HG02759 (cell line): ENCODE results near the gene IGLL1.
"Not testable (repeated sequence)": the region's sequence is repeated elsewhere in the genome, so short reads cannot be mapped to it uniquely, and the experiment has no call there.

Source experiments
- ATAC-seq: cut with Tn5 transposase; IDR thresholded peaks from one replicate; pipeline ENCODE4 v1.9.1; 2021; ENCODE audit warnings: mild to moderate bottlenecking, moderate library complexity; ENCODE audit not compliant: unreplicated experiment

Gene IGLL1

DNA sequence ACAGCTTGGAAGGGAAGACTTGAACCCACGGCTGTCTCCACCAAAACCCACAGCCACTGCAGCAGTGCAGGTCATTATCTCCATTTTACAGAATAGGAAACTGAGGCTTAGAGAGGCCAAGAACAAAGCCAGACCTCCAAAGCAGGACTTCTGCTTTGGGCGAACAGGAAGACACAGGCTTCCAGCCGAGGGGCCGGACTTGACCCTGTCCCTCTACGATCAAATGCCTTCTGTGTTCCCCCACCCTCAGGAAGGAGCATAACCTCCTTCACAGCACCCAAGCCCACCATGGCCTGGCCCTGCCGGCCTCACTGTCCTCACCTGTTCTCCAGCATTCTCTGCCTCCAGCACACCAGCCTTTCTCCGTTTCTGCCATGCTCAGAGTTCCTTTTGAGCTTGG lies 15.8 kb downstream of the IGLL1 start:
- no peak for ATAC-seq

GRCh38 chr22:23563111-23563510 lies 17.0 kb downstream of the IGLL1 start:
- no peak for ATAC-seq

- no peak for ATAC-seq
These were observed 17.9 kb downstream of the IGLL1 start for GRCh38 chr22:23562186-23562585.

DNA sequence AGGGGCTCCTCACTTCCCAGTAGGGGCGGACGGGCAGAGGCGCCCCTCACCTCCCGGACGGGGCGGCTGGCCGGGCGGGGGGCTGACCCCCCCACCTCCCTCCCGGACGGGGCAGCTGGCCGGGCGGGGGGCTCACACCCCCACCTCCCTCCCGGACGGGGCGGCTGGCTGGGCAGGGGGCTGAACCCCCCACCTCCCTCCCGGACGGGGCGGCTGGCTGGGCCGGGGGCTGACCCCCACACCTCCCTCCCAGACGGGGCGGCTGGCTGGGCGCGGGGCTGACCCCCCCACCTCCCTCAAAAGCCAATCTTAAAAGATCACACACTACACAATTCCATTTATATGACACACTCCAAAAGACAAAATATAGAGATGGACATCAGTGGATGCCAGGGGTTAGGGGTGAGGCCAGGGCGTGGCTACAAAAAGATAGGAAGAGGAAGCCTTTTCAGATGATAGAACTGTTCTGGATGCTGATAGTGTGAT lies 19.0 kb downstream of the IGLL1 start:
- not testable (repeated sequence) for ATAC-seq

DNA sequence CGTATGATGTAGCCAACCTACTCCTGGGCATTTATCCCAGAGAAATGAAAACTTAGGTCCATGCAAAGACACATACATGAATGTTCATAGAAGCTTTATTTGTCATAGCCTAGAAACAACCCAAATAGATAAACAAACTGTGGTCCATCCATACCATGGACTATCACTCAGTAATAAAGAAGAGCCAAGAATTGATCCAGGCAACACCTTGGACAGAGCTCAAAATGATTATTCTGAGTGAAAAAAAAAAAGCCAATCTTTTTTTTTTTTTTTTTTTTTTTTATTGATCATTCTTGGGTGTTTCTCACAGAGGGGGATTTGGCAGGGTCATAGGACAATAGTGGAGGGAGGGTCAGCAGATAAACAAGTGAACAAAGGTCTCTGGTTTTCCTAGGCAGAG lies 19.9 kb downstream of the IGLL1 start:
- not testable (repeated sequence) for ATAC-seq

DNA sequence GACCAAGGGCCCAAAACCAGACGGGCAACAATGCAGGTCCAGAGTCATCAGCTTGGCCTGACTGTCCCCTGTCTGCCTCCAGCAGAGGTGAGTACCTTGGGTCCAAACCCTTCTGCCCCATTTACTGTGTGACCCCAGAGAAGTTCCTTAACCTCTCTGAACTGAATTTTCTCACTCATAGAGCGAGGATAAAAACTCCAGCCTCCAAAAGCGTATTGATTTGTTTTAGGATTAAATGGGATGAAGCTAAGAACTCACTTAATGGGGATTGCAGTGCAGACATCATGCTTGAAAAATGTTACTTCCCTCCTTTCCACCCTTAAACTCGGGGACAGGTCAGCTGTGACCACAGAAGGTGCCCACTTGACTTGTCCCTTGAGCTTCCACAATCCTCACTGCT lies 22.6 kb downstream of the IGLL1 start:
- ATAC-seq: no peak

DNA sequence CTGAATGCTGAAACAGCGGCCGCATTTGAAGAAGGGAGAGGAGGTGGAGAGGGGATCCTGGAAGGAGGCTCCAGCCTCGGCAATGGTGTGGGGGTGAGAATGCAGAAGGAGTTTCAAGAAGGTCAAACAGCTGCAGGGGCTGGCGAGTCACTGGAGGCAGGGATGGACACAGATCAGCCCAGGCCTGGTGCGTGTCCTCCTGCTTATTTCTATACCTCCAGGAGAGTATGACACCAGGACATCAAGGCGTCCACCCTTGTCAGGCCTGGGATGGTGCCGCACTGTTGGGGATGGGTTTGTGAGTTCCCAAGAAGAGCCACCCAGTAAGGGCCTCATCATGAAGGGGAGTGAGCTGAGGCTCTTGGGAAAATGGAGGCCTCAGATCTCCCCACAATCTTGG lies 23.1 kb downstream of the IGLL1 start:
- ATAC-seq: no peak

GRCh38 chr22:23556026-23556620 lies 24.0 kb downstream of the IGLL1 start:
- no peak for ATAC-seq

DNA sequence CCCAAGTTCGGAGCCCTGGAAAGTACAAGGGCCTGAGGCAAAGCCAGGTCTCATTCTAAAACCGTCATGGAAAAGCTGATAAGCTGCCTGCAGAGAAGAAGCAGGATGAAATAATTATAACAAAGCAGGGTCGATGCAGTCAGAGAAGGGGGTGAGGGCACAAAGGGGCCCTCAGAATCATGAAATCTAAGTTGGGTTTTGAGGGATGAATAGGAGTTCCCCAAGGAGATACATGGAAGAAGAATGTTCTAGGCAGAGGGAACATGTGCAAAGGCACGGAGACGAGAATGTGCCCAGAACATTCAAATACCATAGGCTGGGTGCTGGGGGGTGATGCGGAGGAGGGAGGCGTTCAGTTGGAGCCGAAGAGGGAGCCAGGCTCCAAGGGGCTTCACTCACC lies 25.0 kb downstream of the IGLL1 start:
- ATAC-seq: no peak

DNA sequence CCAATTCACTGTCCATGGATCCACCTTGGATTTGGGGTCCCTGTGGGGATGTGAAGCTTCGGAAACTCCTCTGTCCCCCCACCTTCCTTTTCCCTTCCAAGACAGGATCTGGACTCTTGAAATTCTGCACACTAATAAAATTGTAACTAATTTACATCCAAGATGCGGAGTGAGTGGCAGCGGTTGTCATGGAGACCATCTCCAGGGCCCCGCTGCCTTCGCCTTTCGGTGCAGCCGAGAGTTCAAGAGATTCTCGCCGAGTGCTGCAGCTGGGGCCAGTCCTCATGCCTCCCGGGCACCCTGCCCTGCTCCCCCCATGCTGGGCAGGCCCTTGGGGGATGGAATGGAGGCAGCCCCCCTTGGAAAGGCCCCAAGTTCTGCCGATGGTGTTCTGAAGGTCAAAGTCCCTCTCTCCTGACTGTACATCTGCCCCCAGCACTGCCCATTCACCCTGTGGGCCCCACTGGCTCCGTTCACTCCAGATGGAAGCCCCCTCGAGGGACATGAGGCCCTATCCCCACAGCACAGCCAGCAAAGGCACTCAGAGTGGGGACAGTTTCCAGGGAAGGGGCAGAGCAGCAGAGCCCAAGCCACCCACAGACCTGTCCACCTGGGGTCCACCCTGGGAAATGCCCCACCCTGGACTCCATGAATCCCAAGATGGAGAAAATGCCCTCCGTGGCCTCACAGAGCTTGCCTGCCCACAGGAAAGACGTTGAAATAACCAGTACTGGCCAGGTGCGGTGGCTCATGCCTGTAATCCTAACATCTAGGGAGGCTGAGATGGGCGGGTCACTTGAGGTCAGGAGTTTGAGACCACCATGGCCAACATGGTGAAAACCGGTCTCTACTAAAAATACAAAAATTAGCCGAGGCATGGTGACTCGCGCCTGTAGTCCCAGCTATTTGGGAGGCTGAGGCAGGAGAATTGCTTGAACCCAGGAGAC lies 25.9 kb downstream of the IGLL1 start:
- ATAC-seq: no peak

DNA sequence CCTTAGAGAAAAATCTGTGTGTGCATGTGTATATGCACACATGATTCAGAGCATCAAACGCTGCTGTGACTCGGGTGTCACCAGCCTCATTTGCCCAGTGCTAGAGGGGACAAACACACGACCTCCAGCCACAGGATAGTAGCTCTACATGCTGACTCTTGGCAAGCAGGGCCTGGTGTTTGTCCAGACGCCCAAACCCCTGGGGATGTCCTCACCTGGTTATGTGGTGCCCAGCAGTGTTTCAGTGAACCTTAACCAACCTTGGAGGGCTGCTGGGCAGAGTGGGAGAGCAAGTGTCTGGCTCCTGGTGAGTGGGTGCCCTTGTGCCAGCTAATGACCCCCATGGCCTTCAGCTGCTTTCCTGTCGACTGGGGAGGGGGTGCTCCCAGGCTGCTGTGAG lies 26.7 kb downstream of the IGLL1 start:
- ATAC-seq: no peak

DNA sequence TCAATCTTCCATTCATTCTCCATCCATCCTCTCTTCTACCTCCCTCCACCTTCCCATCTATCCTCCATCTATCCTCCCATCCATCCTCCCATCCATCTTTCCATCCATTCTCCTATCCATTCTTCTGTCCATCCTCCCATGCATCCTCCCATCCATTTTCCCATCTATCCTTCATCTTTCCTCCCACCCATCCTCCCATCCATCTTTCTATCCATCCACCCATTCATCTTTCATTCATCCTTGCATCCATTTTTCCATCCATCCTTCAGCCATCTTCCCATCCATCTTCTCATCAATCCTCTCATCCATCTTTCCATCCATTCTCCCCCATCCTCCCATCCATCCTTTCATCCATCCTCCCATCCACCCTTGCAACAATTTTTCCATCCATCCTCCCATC lies 27.5 kb downstream of the IGLL1 start:
- ATAC-seq: no peak

GRCh38 chr22:23551385-23551784 lies 28.7 kb downstream of the IGLL1 start:
- ATAC-seq: no peak

- ATAC-seq: no peak
These were observed 29.9 kb downstream of the IGLL1 start for GRCh38 chr22:23550049-23550650.

GRCh38 chr22:23549198-23549595 lies 30.9 kb downstream of the IGLL1 start:
- ATAC-seq: no peak

GRCh38 chr22:23548501-23549197 lies 31.4 kb downstream of the IGLL1 start:
- ATAC-seq: no peak

- no peak for ATAC-seq
These were observed 32.1 kb downstream of the IGLL1 start for GRCh38 chr22:23547818-23548500.

- ATAC-seq: not testable (repeated sequence)
These were observed 32.7 kb downstream of the IGLL1 start for GRCh38 chr22:23547382-23547781.

- no peak for ATAC-seq
These were observed 35.2 kb downstream of the IGLL1 start for GRCh38 chr22:23544852-23545251.

- ATAC-seq: not testable (repeated sequence)
These were observed 36.5 kb downstream of the IGLL1 start for GRCh38 chr22:23543506-23544000.
